EH (cell line): ENCODE data around the gene SLC41A1.

Experiments used
- DNase-seq: peaks from one replicate; pipeline ENCODE4 v3.0.0-alpha.2; 2015; ENCODE audit warnings: low read depth

SLC41A1 gene

GRCh38 chr1:205787287-205787916 lies 25.6 kb downstream of the SLC41A1 start:
- no peak for DNase-seq

GRCh38 chr1:205786601-205787000 lies 26.4 kb downstream of the SLC41A1 start:
- no peak for DNase-seq

- no peak for DNase-seq
Measured at GRCh38 chr1:205785446-205785845, 27.6 kb downstream of the SLC41A1 start.

GRCh38 chr1:205783904-205784303 lies 29.1 kb downstream of the SLC41A1 start:
- no peak for DNase-seq

- no peak for DNase-seq
Measured at GRCh38 chr1:205783433-205783795, 29.6 kb downstream of the SLC41A1 start.

GRCh38 chr1:205782627-205783432 lies 30.2 kb downstream of the SLC41A1 start:
- DNase-seq: peak; percentile 15

- no peak for DNase-seq
Measured at GRCh38 chr1:205780335-205780734, 32.7 kb downstream of the SLC41A1 start.

GRCh38 chr1:205777994-205778393 lies 35.0 kb downstream of the SLC41A1 start:
- DNase-seq: no peak

- DNase-seq: peak; percentile 64
Measured at GRCh38 chr1:205775717-205776056, 37.3 kb downstream of the SLC41A1 start.

GRCh38 chr1:205775015-205775716 lies 37.8 kb downstream of the SLC41A1 start, which contains the start of gene RAB29:
TSS of gene RAB29 (minus strand) at chr1:205775482. CDS start at chr1:205774956, 526 bp downstream.
- peak; percentile 82 for DNase-seq

GRCh38 chr1:205774198-205775014 lies 38.6 kb downstream of the SLC41A1 start:
- DNase-seq: peak; percentile 17

GRCh38 chr1:205772607-205773032 lies 40.4 kb downstream of the SLC41A1 start:
- DNase-seq: peak; percentile 26

- DNase-seq: no peak
Measured at GRCh38 chr1:205770618-205771017, 42.4 kb downstream of the SLC41A1 start.

GRCh38 chr1:205769641-205770365 lies 43.2 kb downstream of the SLC41A1 start:
- DNase-seq: peak; percentile 70

- no peak for DNase-seq
Measured at GRCh38 chr1:205767248-205767647, 45.8 kb downstream of the SLC41A1 start.

GRCh38 chr1:205766570-205766969 lies 46.4 kb downstream of the SLC41A1 start:
- no peak for DNase-seq

GRCh38 chr1:205766038-205766437 lies 47.0 kb downstream of the SLC41A1 start:
- peak; percentile 56 for DNase-seq

- DNase-seq: no peak
Measured at GRCh38 chr1:205764578-205764977, 48.4 kb downstream of the SLC41A1 start.

- no peak for DNase-seq
Measured at GRCh38 chr1:205763980-205764379, 49.0 kb downstream of the SLC41A1 start.

GRCh38 chr1:205760606-205761005 lies 52.4 kb downstream of the SLC41A1 start:
- DNase-seq: peak; percentile 12

GRCh38 chr1:205756552-205756951 lies 56.4 kb downstream of the SLC41A1 start:
- no peak for DNase-seq
